Amniotic epithelial cell (primary cell): ENCODE results near the gene TUT1.
"Not testable (repeated sequence)": the region's sequence is repeated elsewhere in the genome, so short reads cannot be mapped to it uniquely, and the experiment has no call there.

Experiments
- DNase-seq: peaks from one replicate; pipeline ENCODE4 v3.0.0-alpha.2; 2010; ENCODE audit warnings: low read depth

Gene TUT1

GRCh38 chr11:62591448-62592145, at the start of gene TUT1:
TSS of gene TUT1 (minus strand) at chr11:62591523. CDS start at chr11:62591485, 38 bp downstream.
- peak; percentile 99 for DNase-seq

- no peak for DNase-seq
Measured at GRCh38 chr11:62632492-62632891, 41.2 kb upstream of the TUT1 start.

- DNase-seq, result peak; percentile 19
Measured at GRCh38 chr11:62627713-62628112, 36.4 kb upstream of the TUT1 start.

GRCh38 chr11:62622476-62623089, 31.3 kb upstream of the TUT1 start:
- DNase-seq, result no peak

GRCh38 chr11:62621567-62622470, 30.5 kb upstream of the TUT1 start, which contains the start of gene B3GAT3:
TSS of gene B3GAT3 (minus strand) at chr11:62621986. CDS start at chr11:62621947, 39 bp downstream.
- DNase-seq, result peak; percentile 99

- DNase-seq, result no peak
Measured at GRCh38 chr11:62621027-62621566, 29.8 kb upstream of the TUT1 start.

GRCh38 chr11:62616957-62617356, 25.6 kb upstream of the TUT1 start:
- not testable (repeated sequence) for DNase-seq

- DNase-seq, result no peak
Measured at GRCh38 chr11:62615521-62615920, 24.2 kb upstream of the TUT1 start.

- peak; percentile 39 for DNase-seq
Measured at GRCh38 chr11:62614275-62614674, 23.0 kb upstream of the TUT1 start.

- DNase-seq, result no peak
Measured at GRCh38 chr11:62613291-62613778, 22.0 kb upstream of the TUT1 start.

GRCh38 chr11:62612366-62613290, 21.3 kb upstream of the TUT1 start, which contains the start of the genes EML3 and ROM1:
TSS of gene EML3 (minus strand) at chr11:62612775. CDS start at chr11:62612457, 318 bp downstream.
TSS of gene ROM1 (plus strand) at chr11:62613257. CDS start at chr11:62613282, 25 bp downstream.
- peak; percentile 81 for DNase-seq

GRCh38 chr11:62611705-62612365, 20.5 kb upstream of the TUT1 start:
- peak; percentile 83 for DNase-seq

GRCh38 chr11:62610814-62611704, 19.7 kb upstream of the TUT1 start:
- no peak for DNase-seq

- no peak for DNase-seq
Measured at GRCh38 chr11:62610403-62610802, 19.1 kb upstream of the TUT1 start.

GRCh38 chr11:62608776-62609175, 17.5 kb upstream of the TUT1 start:
- no peak for DNase-seq

GRCh38 chr11:62607714-62608113, 16.4 kb upstream of the TUT1 start:
- no peak for DNase-seq

- DNase-seq, result no peak
Measured at GRCh38 chr11:62605902-62606301, 14.6 kb upstream of the TUT1 start.

- no peak for DNase-seq
Measured at GRCh38 chr11:62605467-62605866, 14.1 kb upstream of the TUT1 start.

- DNase-seq, result no peak
Measured at GRCh38 chr11:62604460-62605120, 13.3 kb upstream of the TUT1 start.
